Kidney glomerular epithelial cell (primary cell): ENCODE measurements around the gene LCP1.

Experiments
- DNase-seq: peaks from one replicate; lab custom pipeline; 2025; lab: John Stamatoyannopoulos, UW

LCP1 gene

GRCh38 chr13:46127358-46128023 is 54.5 kb downstream of the LCP1 start:
- no peak for DNase-seq

GRCh38 chr13:46126552-46127357 is 55.2 kb downstream of the LCP1 start:
- peak; percentile 74 for DNase-seq

GRCh38 chr13:46126056-46126455 is 55.9 kb downstream of the LCP1 start:
- DNase-seq, result no peak

GRCh38 chr13:46124967-46125933 is 56.7 kb downstream of the LCP1 start:
- no peak for DNase-seq

DNA sequence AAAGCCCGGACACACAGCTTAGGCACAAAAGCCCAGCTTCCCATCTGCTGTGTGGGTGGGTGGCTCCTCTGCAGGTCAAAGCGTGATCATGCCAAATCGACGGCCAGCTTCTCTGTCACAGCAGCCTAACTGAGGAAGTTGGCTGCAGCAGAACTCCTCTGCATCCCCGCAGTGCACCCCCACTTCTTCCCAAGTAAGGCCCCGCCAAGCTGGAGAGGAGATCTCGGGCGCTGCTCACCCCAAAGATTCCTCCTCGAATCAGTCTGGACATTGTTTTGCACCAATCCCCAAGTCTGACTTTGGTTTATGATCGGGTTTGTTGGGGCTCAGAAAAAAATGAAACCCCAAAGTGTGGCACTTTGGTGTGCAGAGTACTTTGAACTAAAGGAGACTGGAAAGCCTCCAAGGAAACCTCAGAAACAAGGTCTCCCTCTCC is 57.4 kb downstream of the LCP1 start:
- no peak for DNase-seq

- no peak for DNase-seq
Measured at GRCh38 chr13:46122304-46122703, 59.7 kb downstream of the LCP1 start.

GRCh38 chr13:46121597-46122163 is 60.3 kb downstream of the LCP1 start:
- DNase-seq, result no peak

DNA sequence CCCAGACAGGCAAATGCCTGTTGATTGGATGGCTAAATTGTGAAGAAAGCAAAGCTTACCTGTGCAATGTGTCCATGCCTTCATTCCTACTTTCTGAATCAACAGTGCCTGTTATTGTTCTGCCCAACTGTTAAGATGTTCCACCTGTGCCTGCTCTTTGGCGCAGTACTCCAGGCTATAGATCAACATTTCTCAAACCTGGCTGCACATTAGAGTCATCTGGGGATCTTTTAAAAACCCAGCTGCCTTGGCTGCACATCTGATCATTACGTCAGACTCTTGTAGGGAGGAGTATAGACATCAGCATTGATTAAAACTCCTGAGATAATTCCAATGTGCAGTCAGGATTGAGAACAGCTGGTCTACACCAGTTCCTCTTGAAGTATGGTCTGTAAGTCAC is 60.9 kb downstream of the LCP1 start:
- DNase-seq, result no peak

GRCh38 chr13:46119883-46120614 is 61.9 kb downstream of the LCP1 start:
- peak; percentile 48 for DNase-seq

DNA sequence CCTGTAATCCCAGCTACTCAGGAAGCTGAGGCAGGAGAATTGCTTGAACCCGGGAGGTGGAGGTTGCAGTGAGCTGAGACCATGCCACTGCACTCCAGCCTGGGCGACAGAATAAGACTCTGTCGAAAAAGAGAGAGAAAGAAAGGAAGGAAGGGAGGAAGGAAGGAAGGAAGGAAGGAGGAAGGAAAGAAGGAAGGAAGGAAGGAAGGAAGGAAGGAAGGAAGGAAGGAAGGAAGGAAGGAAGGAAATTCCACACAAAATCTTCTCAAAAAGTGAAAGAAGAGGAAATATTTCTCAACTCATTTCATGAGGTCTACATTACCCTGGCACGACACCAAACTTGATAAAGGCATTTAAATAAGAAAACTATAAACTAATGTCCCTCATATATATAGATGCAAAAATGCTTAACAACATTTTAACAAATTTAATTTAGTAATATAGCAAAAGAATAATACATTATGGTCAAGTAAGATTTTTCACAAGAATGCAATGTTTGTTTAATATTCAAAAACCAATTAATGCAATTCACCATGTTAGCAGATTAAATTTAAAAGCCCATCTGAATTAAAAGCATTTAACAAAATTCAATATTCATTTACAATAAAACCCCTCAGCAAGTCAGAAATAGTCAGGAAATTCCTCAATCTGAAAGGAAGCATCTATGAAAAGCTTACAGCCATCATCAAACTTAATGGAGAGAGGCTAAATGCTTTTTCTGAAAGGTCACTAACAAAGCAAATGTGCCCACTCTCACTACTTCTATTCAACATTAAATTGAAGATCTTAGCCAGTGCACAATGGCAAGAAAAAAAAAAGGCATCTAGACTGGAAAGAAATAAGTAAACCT is 65.1 kb downstream of the LCP1 start:
- DNase-seq, result no peak

DNA sequence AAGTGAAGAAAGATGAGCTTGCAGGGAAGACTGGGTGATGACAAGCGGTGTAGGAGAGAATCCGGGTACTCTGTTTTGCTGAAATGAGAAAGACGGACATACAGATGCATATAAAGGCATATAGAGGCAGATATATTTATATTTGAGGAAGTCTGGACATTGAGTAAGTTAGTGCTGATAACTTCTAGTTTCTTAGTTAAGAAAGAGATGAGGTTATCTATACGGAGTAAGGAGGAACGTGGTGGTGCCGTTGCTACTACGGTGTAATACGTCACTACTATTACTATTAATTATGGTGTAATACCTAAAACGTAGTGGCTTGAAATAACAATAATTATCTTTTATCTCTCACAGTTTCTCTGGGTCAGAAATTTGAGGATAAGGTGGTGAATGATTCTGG is 67.4 kb downstream of the LCP1 start:
- DNase-seq, result no peak

DNA sequence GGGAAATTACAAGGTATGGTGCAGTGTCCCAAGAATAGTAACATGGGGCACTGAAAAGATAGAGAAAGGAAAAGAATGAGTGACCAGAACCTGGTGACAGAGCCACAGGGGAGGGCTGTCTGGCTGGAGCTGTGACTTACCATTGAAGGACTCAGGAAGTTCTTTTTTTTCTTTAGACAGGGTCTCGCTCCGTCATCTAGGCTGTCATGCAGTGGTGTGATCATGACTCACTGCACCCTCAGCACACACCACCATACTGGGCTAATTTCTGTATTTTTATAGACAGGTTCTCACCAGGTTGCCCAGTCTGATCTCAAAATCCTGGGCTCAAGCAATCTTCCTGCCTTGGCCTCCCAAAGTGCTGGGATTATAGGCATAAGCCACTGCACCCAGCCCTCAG is 68.4 kb downstream of the LCP1 start:
- DNase-seq, result no peak

GRCh38 chr13:46111151-46111550 is 70.8 kb downstream of the LCP1 start:
- DNase-seq, result no peak

GRCh38 chr13:46109451-46109850 is 72.5 kb downstream of the LCP1 start:
- DNase-seq, result no peak

DNA sequence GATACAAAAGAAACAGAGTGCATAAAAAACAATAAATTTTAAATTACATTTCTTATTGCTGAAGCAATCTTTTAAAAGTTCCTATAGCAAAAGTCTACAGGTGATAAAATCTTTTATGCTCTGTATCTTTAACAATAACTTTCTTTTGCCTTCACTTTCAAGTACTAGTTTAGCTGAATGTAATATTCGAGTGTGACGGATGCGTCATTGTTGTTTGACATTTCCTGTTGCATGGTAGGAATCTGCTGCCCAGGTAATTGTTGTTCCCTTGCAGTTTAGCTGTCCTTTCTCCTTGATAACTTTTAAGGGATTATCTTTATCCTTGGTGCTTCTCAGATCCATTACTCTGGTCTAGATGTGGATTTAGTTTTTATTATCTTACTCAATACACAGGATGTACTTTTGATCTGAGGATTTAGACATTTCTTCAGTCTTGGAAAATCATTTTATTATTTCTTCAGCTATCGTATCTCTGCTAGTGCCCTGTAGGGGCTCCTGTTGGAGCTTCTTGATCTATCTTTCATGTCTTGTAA is 75.1 kb downstream of the LCP1 start:
- DNase-seq, result no peak

- DNase-seq, result no peak
Measured at GRCh38 chr13:46104868-46105267, 77.1 kb downstream of the LCP1 start, which contains the start of gene CPB2. TSS of gene CPB2 (minus strand) at chr13:46105033. CDS start at chr13:46105009, 24 bp downstream.

DNA sequence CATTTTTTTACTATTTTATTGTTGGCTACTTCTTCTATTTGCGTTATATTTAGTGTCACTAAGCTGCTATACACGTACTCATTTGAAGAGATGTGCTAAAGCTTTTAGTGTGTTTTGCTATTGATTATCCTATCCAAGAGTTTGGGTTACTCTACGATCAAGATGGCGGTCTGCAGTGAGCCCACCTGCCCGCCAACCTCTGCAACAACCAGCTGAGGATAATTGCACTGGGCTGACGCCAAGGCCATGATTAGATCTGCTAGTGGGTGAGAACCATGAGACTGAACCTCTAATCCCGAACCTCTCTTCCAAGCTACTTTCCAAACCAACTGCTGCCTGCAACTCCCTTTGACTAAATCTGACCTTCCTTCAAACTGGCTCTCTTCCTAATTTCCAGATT is 78.9 kb downstream of the LCP1 start:
- DNase-seq, result no peak

GRCh38 chr13:46102255-46102605 is 79.7 kb downstream of the LCP1 start:
- no peak for DNase-seq

- DNase-seq, result no peak
Measured at GRCh38 chr13:46101484-46102254, 80.3 kb downstream of the LCP1 start.
